Glutamatergic neuron (in vitro differentiated cells): ENCODE data around the gene IQGAP3. TPM values are rescaled to one million over a fixed set of nuclear protein-coding genes. Genes with fewer than 3 reads are reported as not detected.

Experiments
- DNase-seq: peaks from one replicate; pipeline ENCODE4 v3.0.0; 2022
- H3K27ac Mint-ChIP-seq: one replicate; pipeline ENCODE4 v1.8.0; 2020; ENCODE audit warnings: mild to moderate bottlenecking, mixed read lengths, inconsistent platforms; ENCODE audit not compliant: unreplicated experiment
- H3K27me3 Mint-ChIP-seq: one replicate; pipeline ENCODE4 v1.8.0; 2020; ENCODE audit warnings: mild to moderate bottlenecking, moderate library complexity, mixed read lengths, inconsistent platforms; ENCODE audit not compliant: unreplicated experiment
- H3K36me3 Mint-ChIP-seq: one replicate; pipeline ENCODE4 v1.8.0; 2020; ENCODE audit warnings: mild to moderate bottlenecking, mixed read lengths, inconsistent platforms; ENCODE audit not compliant: unreplicated experiment
- H3K4me1 Mint-ChIP-seq: one replicate; pipeline ENCODE4 v1.8.0; 2020; ENCODE audit warnings: mild to moderate bottlenecking, low read depth, mixed read lengths, inconsistent platforms; ENCODE audit not compliant: unreplicated experiment
- H3K4me3 Mint-ChIP-seq: one replicate; pipeline ENCODE4 v1.8.0; 2020; ENCODE audit warnings: mild to moderate bottlenecking, mixed read lengths, inconsistent platforms; ENCODE audit not compliant: unreplicated experiment
- H3K9me3 Mint-ChIP-seq: one replicate; pipeline ENCODE4 v1.8.0; 2020; ENCODE audit warnings: mild to moderate bottlenecking, moderate library complexity, mixed read lengths, inconsistent platforms; ENCODE audit not compliant: unreplicated experiment
- total RNA-seq: library from RNA; stranded (reverse); fragmentation: NEBNext Ultra II Directional; extraction: Animal tissue kit (Norgen Biotek cat#: 25700); gene quantifications from one replicate; pipeline ENCODE4 v1.2.1, GENCODE V29; 2021; ENCODE audit not compliant: unreplicated experiment
- TF ChIP-seq, protein P1 (sequence below): fragments of 200-600 bp; sonication (generic); IDR thresholded peaks from one replicate; pipeline ENCODE4 v1.5.0; 2021; ENCODE audit not compliant: partially characterized antibody, unreplicated experiment

Gene IQGAP3
- total RNA-seq, 1 donor from 2014 or later = 6.1 TPM

DNA sequence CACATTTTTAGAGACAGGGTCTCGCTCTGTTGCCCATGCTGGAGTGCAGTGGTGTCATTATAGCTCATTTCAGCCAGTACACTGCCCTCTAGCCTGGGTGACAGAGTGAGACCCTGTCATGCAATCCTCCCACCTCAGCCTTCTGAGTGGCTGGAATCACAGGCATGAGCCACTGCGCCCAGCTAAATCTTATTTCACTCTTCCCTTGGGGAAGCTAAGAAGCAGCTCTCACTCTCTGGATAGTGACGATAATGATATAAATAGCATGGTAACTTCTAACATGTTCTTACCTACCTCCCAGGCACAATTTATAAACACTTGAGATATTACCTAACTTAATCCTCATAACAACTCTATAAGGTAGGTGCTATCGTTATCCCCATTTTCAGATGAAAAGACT lies 24.9 kb downstream of the IQGAP3 start:
- Mint-ChIP-seq H3K4me3 (no peak overlapping the region), H3K9me3 (peaks cover 7% of the 10 kb centered on the region), H3K27me3 (peaks cover 6% of the 10 kb centered on the region), H3K27ac (no peak overlapping the region), H3K4me1 (no peaks in the 10 kb centered on the region), H3K36me3 (no peaks in the 10 kb centered on the region)
- TF ChIP-seq, protein P1, sequence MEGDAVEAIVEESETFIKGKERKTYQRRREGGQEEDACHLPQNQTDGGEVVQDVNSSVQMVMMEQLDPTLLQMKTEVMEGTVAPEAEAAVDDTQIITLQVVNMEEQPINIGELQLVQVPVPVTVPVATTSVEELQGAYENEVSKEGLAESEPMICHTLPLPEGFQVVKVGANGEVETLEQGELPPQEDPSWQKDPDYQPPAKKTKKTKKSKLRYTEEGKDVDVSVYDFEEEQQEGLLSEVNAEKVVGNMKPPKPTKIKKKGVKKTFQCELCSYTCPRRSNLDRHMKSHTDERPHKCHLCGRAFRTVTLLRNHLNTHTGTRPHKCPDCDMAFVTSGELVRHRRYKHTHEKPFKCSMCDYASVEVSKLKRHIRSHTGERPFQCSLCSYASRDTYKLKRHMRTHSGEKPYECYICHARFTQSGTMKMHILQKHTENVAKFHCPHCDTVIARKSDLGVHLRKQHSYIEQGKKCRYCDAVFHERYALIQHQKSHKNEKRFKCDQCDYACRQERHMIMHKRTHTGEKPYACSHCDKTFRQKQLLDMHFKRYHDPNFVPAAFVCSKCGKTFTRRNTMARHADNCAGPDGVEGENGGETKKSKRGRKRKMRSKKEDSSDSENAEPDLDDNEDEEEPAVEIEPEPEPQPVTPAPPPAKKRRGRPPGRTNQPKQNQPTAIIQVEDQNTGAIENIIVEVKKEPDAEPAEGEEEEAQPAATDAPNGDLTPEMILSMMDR = no peak
- no peak for DNase-seq

DNA sequence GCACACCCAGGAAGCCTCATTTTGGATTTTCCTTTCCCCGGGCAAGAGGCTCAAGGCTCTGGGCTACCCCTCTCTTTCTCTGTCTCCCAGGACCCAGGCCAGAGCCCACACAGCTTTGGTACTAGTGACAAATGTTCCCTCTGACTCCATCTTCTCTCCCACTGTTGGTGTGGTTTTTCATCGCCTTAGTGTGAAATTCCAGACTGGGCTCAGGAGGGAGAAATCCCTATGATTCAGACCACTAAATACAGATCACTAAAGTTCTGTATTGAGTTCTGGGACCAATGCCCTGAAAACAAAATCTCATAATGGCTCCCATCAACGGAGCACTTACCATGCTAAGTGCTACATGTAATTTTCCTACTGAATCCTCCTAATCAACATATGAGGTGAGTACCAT lies 26.1 kb downstream of the IQGAP3 start:
- DNase-seq = no peak
- Mint-ChIP-seq H3K27me3 (peaks cover 3% of the 10 kb centered on the region), H3K27ac (no peak overlapping the region), H3K36me3 (no peaks in the 10 kb centered on the region), H3K4me1 (no peaks in the 10 kb centered on the region), H3K4me3 (no peak overlapping the region), H3K9me3 (peaks cover 3% of the 10 kb centered on the region)
- TF ChIP-seq, protein P1 = no peak

DNA sequence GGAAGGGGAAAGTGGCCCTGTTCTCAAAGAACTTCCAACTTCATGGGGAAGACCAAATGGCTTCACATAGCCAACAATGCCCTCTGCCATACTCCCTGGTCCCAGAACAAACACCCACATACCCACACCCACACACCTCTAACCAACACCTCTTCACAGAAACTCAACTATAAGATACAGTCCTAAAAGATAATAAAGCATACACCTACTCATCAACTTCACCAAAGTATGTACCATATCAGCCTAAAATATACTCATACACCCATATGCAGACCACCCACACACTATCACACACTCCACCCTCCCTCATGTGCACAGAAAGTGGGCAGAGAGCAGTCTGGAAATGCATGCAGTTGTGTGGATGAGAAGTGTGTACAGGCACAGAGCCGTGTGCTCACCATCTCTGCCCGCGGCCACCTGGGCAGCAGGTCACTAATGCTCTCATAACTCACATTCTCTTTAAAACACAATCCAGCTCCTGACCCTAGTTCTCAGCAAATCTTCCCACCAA lies 27.7 kb downstream of the IQGAP3 start:
- peaks cover 3% of the 10 kb centered on the region for H3K27me3 Mint-ChIP-seq
- no peak overlapping the region for H3K4me3 Mint-ChIP-seq
- H3K36me3 Mint-ChIP-seq = no peaks in the 10 kb centered on the region
- H3K9me3 Mint-ChIP-seq = peaks cover 3% of the 10 kb centered on the region
- H3K4me1 Mint-ChIP-seq = no peaks in the 10 kb centered on the region
- DNase-seq = no peak
- H3K27ac Mint-ChIP-seq = no peak overlapping the region
- TF ChIP-seq, protein P1 = no peak

DNA sequence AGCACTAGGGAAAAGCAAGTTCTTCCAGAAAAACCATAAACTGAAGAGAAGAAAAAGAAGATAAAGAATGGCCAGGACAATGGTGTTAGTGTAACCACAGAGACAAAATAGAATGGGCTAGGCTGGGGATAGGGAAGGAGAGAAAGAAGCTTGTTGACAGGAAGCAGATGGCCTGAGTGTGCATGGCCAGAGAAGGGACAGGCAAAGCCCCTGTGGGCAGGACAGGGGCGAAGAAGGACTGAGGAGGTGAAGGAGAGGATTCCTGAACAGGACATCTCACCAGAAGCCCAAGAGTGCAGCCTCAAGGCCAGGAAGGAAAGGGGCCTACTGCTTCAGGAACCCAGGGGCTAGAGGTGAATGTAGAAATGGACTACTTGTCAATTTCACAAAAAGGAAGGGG lies 29.3 kb downstream of the IQGAP3 start:
- H3K9me3 Mint-ChIP-seq = peaks cover 3% of the 10 kb centered on the region
- H3K4me1 Mint-ChIP-seq = no peaks in the 10 kb centered on the region
- peaks cover 3% of the 10 kb centered on the region for H3K27me3 Mint-ChIP-seq
- no peak overlapping the region for H3K27ac Mint-ChIP-seq
- TF ChIP-seq, protein P1 = no peak
- no peak for DNase-seq
- no peaks in the 10 kb centered on the region for H3K36me3 Mint-ChIP-seq
- H3K4me3 Mint-ChIP-seq = no peak overlapping the region

DNA sequence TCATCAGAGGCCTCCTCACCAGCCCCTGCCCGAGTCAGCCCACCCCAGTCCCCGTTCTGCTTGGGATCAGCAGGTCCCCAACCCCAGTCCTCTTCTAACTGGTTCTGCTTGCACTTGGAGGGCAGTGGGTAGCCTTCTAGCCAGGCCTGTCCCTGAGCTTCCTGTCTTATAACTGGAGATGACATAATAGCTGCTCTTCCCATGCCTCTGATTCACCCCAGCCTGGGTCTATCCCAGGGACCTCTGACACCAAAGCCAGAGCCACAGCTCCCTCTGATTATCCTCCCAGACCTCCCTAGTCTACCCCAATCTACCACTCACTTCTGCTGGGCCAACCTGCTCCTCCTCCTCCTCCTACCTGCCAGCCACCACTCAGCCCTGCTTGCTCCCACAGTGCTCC lies 31.4 kb downstream of the IQGAP3 start:
- no peaks in the 10 kb centered on the region for H3K36me3 Mint-ChIP-seq

More for the DNA sequence above, 31.4 kb downstream of the IQGAP3 start:
- no peaks in the 10 kb centered on the region for H3K4me1 Mint-ChIP-seq
- no peak for DNase-seq
- no peaks in the 10 kb centered on the region for H3K27me3 Mint-ChIP-seq
- H3K4me3 Mint-ChIP-seq = no peak overlapping the region
- H3K27ac Mint-ChIP-seq = no peak overlapping the region
- peaks cover 3% of the 10 kb centered on the region for H3K9me3 Mint-ChIP-seq
- TF ChIP-seq, protein P1 = no peak
